ENCODE measurements around the gene AOC2. TPM values are rescaled to one million over a fixed set of nuclear protein-coding genes. Genes with fewer than 3 reads are reported as not detected.

AOC2 gene
- total RNA-seq, 1 experiment from 2014 or later, result 11.0 TPM

DNA sequence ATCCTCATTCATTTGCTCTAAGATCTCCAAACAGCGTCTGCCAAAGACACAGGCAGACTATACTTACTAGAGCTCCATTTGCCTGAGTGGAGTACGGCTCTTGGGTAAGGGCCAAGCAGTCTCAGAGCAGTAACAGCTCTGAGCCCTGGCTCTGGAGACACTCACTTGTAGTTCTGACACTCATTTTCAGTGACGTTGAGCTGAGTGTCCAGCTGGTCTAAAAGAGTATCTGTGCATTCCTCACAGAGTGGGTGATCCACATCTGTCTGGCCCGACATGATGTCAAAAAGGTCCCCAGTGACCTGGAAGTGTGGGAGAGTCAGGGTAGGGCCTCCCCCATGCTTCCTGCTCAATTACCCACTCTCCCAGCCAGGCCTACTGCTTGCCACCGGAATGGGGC, 26.0 kb upstream of the AOC2 start (continued):
- TF ChIP-seq ZNF512 (CRISPR knock-in tag; IDR thresholded peaks at IDR 0.05; ENCODE audit: borderline replicate concordance) (no peak), KAT7 (CRISPR knock-in tag; IDR thresholded peaks at IDR 0.05; ENCODE audit: borderline replicate concordance) (no peak), FOXP4 (CRISPR knock-in tag; IDR thresholded peaks at IDR 0.05) (no peak), RORB (CRISPR knock-in tag; IDR thresholded peaks at IDR 0.05) (no peak), HMGA2 (CRISPR knock-in tag; IDR thresholded peaks at IDR 0.05) (no peak), ZNF263 (CRISPR knock-in tag; IDR thresholded peaks at IDR 0.05; ENCODE audit: low read depth) (no peak), NFATC4 (CRISPR knock-in tag; IDR thresholded peaks at IDR 0.05) (no peak)
- TF ChIP-seq, protein P1, sequence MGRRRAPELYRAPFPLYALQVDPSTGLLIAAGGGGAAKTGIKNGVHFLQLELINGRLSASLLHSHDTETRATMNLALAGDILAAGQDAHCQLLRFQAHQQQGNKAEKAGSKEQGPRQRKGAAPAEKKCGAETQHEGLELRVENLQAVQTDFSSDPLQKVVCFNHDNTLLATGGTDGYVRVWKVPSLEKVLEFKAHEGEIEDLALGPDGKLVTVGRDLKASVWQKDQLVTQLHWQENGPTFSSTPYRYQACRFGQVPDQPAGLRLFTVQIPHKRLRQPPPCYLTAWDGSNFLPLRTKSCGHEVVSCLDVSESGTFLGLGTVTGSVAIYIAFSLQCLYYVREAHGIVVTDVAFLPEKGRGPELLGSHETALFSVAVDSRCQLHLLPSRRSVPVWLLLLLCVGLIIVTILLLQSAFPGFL (CRISPR knock-in tag; IDR thresholded peaks at IDR 0.05; ENCODE audit: borderline replicate concordance), result no peak

- Mint-ChIP-seq H3K9me3 (no peaks in the 10 kb centered on the region), H3K4me1 (peaks cover 7% of the 10 kb centered on the region), H3K4me3 (no peak overlapping the region), H3K27ac (peak overlapping the region; percentile 71), H3K27me3 (ENCODE audit: low read depth) (no peaks in the 10 kb centered on the region), H3K36me3 (peaks cover 49% of the 10 kb centered on the region)
- CTCF ChIA-PET, result interaction anchor here (0.6 to 3.0 kb wide), 28 partner anchors 10 to 811 kb away, joined by 3 to 12 read pairs (median 4); partner anchors contain the start of genes AOC2, CNTD1, COA3 and PSMC3IP
- DNase-seq (ENCODE audit: low spot score) (peak; percentile 84), ATAC-seq (peak; percentile 39)
- POLR2A ChIA-PET, result no interaction called here
- TF ChIP-seq HMGA2 (CRISPR knock-in tag; IDR thresholded peaks at IDR 0.05) (no peak), CTCF (IDR thresholded peaks at IDR 0.05) (peak; percentile 72)
These were observed 24.3 kb upstream of the AOC2 start for GRCh38 chr17:42819939-42820535.

GRCh38 chr17:42821176-42821575, 23.2 kb upstream of the AOC2 start:
- ChIA-PET CTCF (interaction anchor here (1.7 to 3.0 kb wide), 2 partner anchors 57 to 243 kb away, joined by 4 to 12 read pairs; partner anchors contain the start of gene PSMC3IP), POLR2A (no interaction called here)
- Mint-ChIP-seq H3K4me1 (peaks cover 7% of the 10 kb centered on the region), H3K4me3 (no peak overlapping the region; the same call in 1 of the 2 replicates), H3K27me3 (ENCODE audit: low read depth) (no peaks in the 10 kb centered on the region), H3K36me3 (peaks cover 39% of the 10 kb centered on the region), H3K27ac (no peak overlapping the region), H3K9me3 (no peaks in the 10 kb centered on the region)
- no peak for ATAC-seq
- no peak for DNase-seq (ENCODE audit: low spot score)
- no peak for TF ChIP-seq ZBTB21 (CRISPR knock-in tag; IDR thresholded peaks at IDR 0.05; ENCODE audit: borderline replicate concordance)
- no peak for TF ChIP-seq ARID4B (CRISPR knock-in tag; IDR thresholded peaks at IDR 0.05; ENCODE audit: borderline replicate concordance)
- no peak for TF ChIP-seq ZNF219 (CRISPR knock-in tag; IDR thresholded peaks at IDR 0.05; ENCODE audit: borderline replicate concordance)
- TF ChIP-seq ATF1 (CRISPR knock-in tag; IDR thresholded peaks at IDR 0.05), result no peak
- no peak for TF ChIP-seq HMGA2 (CRISPR knock-in tag; IDR thresholded peaks at IDR 0.05)
- no peak for TF ChIP-seq KAT7 (CRISPR knock-in tag; IDR thresholded peaks at IDR 0.05; ENCODE audit: borderline replicate concordance)
- TF ChIP-seq E2F4 (CRISPR knock-in tag; IDR thresholded peaks at IDR 0.05; ENCODE audit: borderline replicate concordance, low read depth), result no peak
- TF ChIP-seq TP53 (CRISPR knock-in tag; IDR thresholded peaks at IDR 0.05), result no peak
- TF ChIP-seq, protein P2, sequence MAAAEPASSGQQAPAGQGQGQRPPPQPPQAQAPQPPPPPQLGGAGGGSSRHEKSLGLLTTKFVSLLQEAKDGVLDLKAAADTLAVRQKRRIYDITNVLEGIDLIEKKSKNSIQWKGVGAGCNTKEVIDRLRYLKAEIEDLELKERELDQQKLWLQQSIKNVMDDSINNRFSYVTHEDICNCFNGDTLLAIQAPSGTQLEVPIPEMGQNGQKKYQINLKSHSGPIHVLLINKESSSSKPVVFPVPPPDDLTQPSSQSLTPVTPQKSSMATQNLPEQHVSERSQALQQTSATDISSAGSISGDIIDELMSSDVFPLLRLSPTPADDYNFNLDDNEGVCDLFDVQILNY (CRISPR knock-in tag; IDR thresholded peaks at IDR 0.05), result no peak
- no peak for TF ChIP-seq ZBTB43 (CRISPR knock-in tag; IDR thresholded peaks at IDR 0.05)
